ENCODE results near the gene TUBB4B.

The TUBB4B gene

GRCh38 chr9:137266162-137266527, 25.1 kb downstream of the TUBB4B start:
- no peak overlapping the region for H3K4me3 ChIP-seq (ENCODE audit: low read depth, low read length)
- DNase-seq (ENCODE audit: low read depth) = no peak
- no peak for TF ChIP-seq CTCF (IDR thresholded peaks at IDR 0.05; ENCODE audit: low read depth, low read length, missing control alignments)
- in situ Hi-C loops (cut with HindIII; ENCODE audit: low sequenced_read_pairs) = loop anchor here (5.0 kb wide), 1 partner anchor 146 kb away; no protein-coding TSS in a partner anchor

- no peak for DNase-seq (ENCODE audit: low read depth)
- TF ChIP-seq CTCF (IDR thresholded peaks at IDR 0.05; ENCODE audit: low read depth, low read length, missing control alignments) = no peak
- no peak overlapping the region for H3K4me3 ChIP-seq (ENCODE audit: low read depth, low read length)
- in situ Hi-C loops (cut with HindIII; ENCODE audit: low sequenced_read_pairs) = loop anchor here (5.0 kb wide), 1 partner anchor 145 kb away; no protein-coding TSS in a partner anchor
Observed at GRCh38 chr9:137266585-137267453, 25.7 kb downstream of the TUBB4B start.

GRCh38 chr9:137267933-137268355, 26.9 kb downstream of the TUBB4B start:
- no peak overlapping the region for H3K4me3 ChIP-seq (ENCODE audit: low read depth, low read length)
- in situ Hi-C loops (cut with HindIII; ENCODE audit: low sequenced_read_pairs) = loop anchor here (5.0 kb wide), 1 partner anchor 144 kb away; no protein-coding TSS in a partner anchor
- no peak for TF ChIP-seq CTCF (IDR thresholded peaks at IDR 0.05; ENCODE audit: low read depth, low read length, missing control alignments)
- no peak for DNase-seq (ENCODE audit: low read depth)

- H3K4me3 ChIP-seq (ENCODE audit: low read depth, low read length) = no peak overlapping the region
- in situ Hi-C loops (cut with HindIII; ENCODE audit: low sequenced_read_pairs) = loop anchor here (5.0 kb wide), 1 partner anchor 144 kb away; no protein-coding TSS in a partner anchor
- no peak for TF ChIP-seq CTCF (IDR thresholded peaks at IDR 0.05; ENCODE audit: low read depth, low read length, missing control alignments)
- DNase-seq (ENCODE audit: low read depth) = no peak
Observed at GRCh38 chr9:137268538-137269201, 27.6 kb downstream of the TUBB4B start.

- no peak overlapping the region for H3K4me3 ChIP-seq (ENCODE audit: low read depth, low read length)
- no peak for DNase-seq (ENCODE audit: low read depth)
- no peak for TF ChIP-seq CTCF (IDR thresholded peaks at IDR 0.05; ENCODE audit: low read depth, low read length, missing control alignments)
- in situ Hi-C loops (cut with HindIII; ENCODE audit: low sequenced_read_pairs) = loop anchor here (5.0 kb wide), 1 partner anchor 143 kb away; no protein-coding TSS in a partner anchor
Observed at GRCh38 chr9:137269231-137269772, 28.2 kb downstream of the TUBB4B start.

GRCh38 chr9:137270929-137271695, 30.0 kb downstream of the TUBB4B start:
- DNase-seq (ENCODE audit: low read depth) = no peak
- in situ Hi-C loops (cut with HindIII; ENCODE audit: low sequenced_read_pairs) = no loop called here
- H3K4me3 ChIP-seq (ENCODE audit: low read depth, low read length) = no peak overlapping the region
- no peak for TF ChIP-seq CTCF (IDR thresholded peaks at IDR 0.05; ENCODE audit: low read depth, low read length, missing control alignments)

All from astrocyte of the cerebellum (primary cell).